HG03521 (cell line): Measurements from ENCODE around the gene CYP2A6.
"Not testable (repeated sequence)": the region's sequence is repeated elsewhere in the genome, so short reads cannot be mapped to it uniquely, and the experiment has no call there.

Experiments used
- ATAC-seq: cut with Tn5 transposase; IDR thresholded peaks from one replicate; pipeline ENCODE4 v1.9.1; 2021; ENCODE audit warnings: mild to moderate bottlenecking, moderate library complexity; ENCODE audit not compliant: unreplicated experiment

Gene CYP2A6

GRCh38 chr19:40852467-40853152 is 2.4 kb upstream of the CYP2A6 start:
- ATAC-seq, result not testable (repeated sequence)

- not testable (repeated sequence) for ATAC-seq
These were observed 3.5 kb downstream of the CYP2A6 start for GRCh38 chr19:40846722-40847121.

- not testable (repeated sequence) for ATAC-seq
These were observed 6.6 kb downstream of the CYP2A6 start for GRCh38 chr19:40843653-40844052.

GRCh38 chr19:40842997-40843652 is 7.1 kb downstream of the CYP2A6 start:
- not testable (repeated sequence) for ATAC-seq

GRCh38 chr19:40842012-40842411 is 8.2 kb downstream of the CYP2A6 start:
- not testable (repeated sequence) for ATAC-seq

- not testable (repeated sequence) for ATAC-seq
These were observed 11.8 kb downstream of the CYP2A6 start for GRCh38 chr19:40838477-40838876.

GRCh38 chr19:40836754-40837429 is 13.4 kb downstream of the CYP2A6 start:
- ATAC-seq, result no peak

GRCh38 chr19:40833728-40834533 is 16.3 kb downstream of the CYP2A6 start:
- not testable (repeated sequence) for ATAC-seq

GRCh38 chr19:40832431-40832790 is 17.8 kb downstream of the CYP2A6 start:
- not testable (repeated sequence) for ATAC-seq

GRCh38 chr19:40831502-40832430 is 18.5 kb downstream of the CYP2A6 start:
- no peak for ATAC-seq

GRCh38 chr19:40830741-40831140 is 19.5 kb downstream of the CYP2A6 start:
- ATAC-seq, result not testable (repeated sequence)

- no peak for ATAC-seq
These were observed 21.0 kb downstream of the CYP2A6 start for GRCh38 chr19:40829205-40829604.

GRCh38 chr19:40827386-40828247 is 22.6 kb downstream of the CYP2A6 start:
- no peak for ATAC-seq

- not testable (repeated sequence) for ATAC-seq
These were observed 23.4 kb downstream of the CYP2A6 start for GRCh38 chr19:40826699-40827385.

GRCh38 chr19:40826312-40826698 is 23.9 kb downstream of the CYP2A6 start:
- not testable (repeated sequence) for ATAC-seq

GRCh38 chr19:40825460-40826095 is 24.7 kb downstream of the CYP2A6 start:
- ATAC-seq, result not testable (repeated sequence)

- ATAC-seq, result not testable (repeated sequence)
These were observed 25.3 kb downstream of the CYP2A6 start for GRCh38 chr19:40824916-40825315.
